Subcutaneous abdominal adipose tissue (tissue), 5 donors: ENCODE data around the gene INPP5E.

Experiments
- H3K27ac ChIP-seq: one replicate; pipeline ENCODE4 v1.7.0; 2013; ENCODE audit warnings: low read depth, mild to moderate bottlenecking, inconsistent platforms, low read length, moderate library complexity
- H3K27me3 ChIP-seq, 5 donors: one replicate each; pipeline ENCODE4 v1.7.0; 2013; ENCODE audit warnings: low read length in 5 of 5, inconsistent platforms in 1 of 5; ENCODE audit not compliant: control insufficient read depth in 5 of 5, insufficient read depth in 4 of 5
- H3K36me3 ChIP-seq, 5 donors: one replicate each; pipeline ENCODE4 v1.7.0; 2013; ENCODE audit warnings: low read length in 5 of 5; ENCODE audit not compliant: control insufficient read depth in 5 of 5, insufficient read depth in 5 of 5
- H3K4me1 ChIP-seq, 5 donors: one replicate each; pipeline ENCODE4 v1.7.0; 2013; ENCODE audit warnings: low read length in 5 of 5, mild to moderate bottlenecking in 3 of 5, moderate library complexity in 1 of 5; ENCODE audit not compliant: control insufficient read depth in 5 of 5, insufficient read depth in 5 of 5
- H3K4me3 ChIP-seq, 5 donors: one replicate each; pipeline ENCODE4 v1.7.0; 2013; ENCODE audit warnings: low read length in 5 of 5, low read depth in 1 of 5
- H3K9ac ChIP-seq, 5 donors: one replicate each; pipeline ENCODE4 v1.7.0; 2013; ENCODE audit warnings: low read length in 5 of 5, mild to moderate bottlenecking in 4 of 5, moderate library complexity in 3 of 5
- H3K9me3 ChIP-seq, 5 donors: one replicate each; pipeline ENCODE4 v1.7.0; 2013; ENCODE audit warnings: low read length in 5 of 5; ENCODE audit not compliant: control insufficient read depth in 5 of 5
- donor health status: healthy.
- donor health status: healthy.
- donor health status: healthy.
- donor health status: healthy.
- donor health status: healthy.

Gene INPP5E

GRCh38 chr9:136379003-136379287 lies 60.7 kb downstream of the INPP5E start:
- H3K9me3 ChIP-seq = no peaks in the 10 kb centered on the region
- H3K4me1 ChIP-seq = peaks cover 0 to 13% (median 0%) of the 10 kb centered on the region in 5 donors
- H3K27me3 ChIP-seq = no peaks in the 10 kb centered on the region
- H3K9ac ChIP-seq = no peak overlapping the region
- no peak overlapping the region for H3K27ac ChIP-seq
- peaks cover 0 to 59% (median 53%) of the 10 kb centered on the region in 5 donors for H3K36me3 ChIP-seq
- no peak overlapping the region for H3K4me3 ChIP-seq
